ENCODE data around the gene CEACAM4. TPM values are rescaled to one million over a fixed set of nuclear protein-coding genes. Genes with fewer than 3 reads are reported as not detected.
"Not testable (repeated sequence)": the region's sequence is repeated elsewhere in the genome, so short reads cannot be mapped to it uniquely, and the experiment has no call there.

Gene CEACAM4
- polyA plus RNA-seq, 5 donors: 0.10 to 0.66 (median 0.30) TPM; not detected in 1

GRCh38 chr19:41586064-41586463 is 40.8 kb downstream of the CEACAM4 start:
- DNase-seq: no peak

DNA sequence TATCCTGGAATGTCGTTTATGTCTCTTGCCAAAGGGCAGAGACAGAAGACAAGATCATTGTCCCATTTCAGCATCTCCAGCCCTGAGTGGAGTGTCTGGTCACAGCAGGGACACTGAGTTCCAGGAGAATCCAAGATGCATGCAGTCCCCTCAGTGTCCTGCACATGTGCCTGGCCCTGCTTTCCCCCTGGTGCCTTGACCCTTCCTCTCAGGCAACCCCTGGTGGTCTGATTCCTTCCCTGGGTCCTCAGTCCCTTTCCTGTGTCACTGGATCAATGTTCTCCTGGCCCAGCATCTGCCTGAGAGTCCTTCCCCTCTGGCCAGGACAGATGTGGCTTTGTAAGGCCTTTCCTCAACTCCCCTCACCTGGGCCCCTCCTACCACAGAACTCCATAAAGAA is 41.9 kb downstream of the CEACAM4 start:
- DNase-seq: no peak

- DNase-seq: no peak
Observed at GRCh38 chr19:41584260-41584810, 42.5 kb downstream of the CEACAM4 start.

GRCh38 chr19:41582577-41583182 is 44.2 kb downstream of the CEACAM4 start:
- not testable (repeated sequence) for DNase-seq

DNA sequence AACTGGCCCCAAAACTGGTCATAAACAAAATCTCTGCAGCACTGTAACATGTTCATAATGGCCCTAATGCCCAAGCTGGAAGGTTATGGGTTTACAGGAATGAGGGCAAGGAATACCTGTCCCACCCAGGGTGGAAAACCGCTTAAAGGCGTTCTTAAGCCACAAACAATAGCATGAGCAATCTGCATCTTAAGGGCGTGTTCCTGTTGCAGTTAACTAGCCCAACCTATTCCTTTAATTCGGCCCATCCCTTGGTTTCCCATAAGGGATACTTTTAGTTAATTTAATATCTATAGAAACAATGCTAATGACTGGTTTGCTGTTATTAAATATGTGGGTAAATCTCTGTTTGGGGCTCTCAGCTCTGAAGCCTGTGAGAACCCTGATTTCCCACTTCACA is 45.8 kb downstream of the CEACAM4 start:
- DNase-seq: not testable (repeated sequence)

- no peak for DNase-seq
Observed at GRCh38 chr19:41578886-41579285, 48.0 kb downstream of the CEACAM4 start.

DNA sequence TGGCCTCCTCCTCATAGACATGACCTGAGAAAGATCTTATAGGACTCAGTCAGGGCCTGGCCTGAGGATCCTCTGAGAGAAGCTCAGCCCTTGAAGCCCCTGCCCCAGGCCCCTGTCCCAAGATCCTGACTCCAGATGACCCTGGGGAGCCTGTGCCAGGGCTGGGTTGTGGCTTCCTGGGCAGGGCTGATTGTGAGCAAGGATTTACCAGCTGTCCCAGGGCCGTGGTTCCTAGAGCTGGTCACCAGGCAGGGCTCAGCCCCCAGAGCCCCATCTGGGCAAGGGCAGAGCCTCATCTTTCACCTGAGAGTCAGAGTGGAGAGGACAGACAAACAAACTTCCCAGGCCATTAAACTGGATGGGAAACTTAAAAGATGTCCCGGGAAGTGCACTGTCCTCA is 49.0 kb downstream of the CEACAM4 start:
- DNase-seq: no peak

GRCh38 chr19:41577144-41577830 is 49.6 kb downstream of the CEACAM4 start:
- DNase-seq: no peak

GRCh38 chr19:41575998-41576397 is 50.9 kb downstream of the CEACAM4 start, which contains the start of gene CEACAM21:
CEACAM21 (plus strand) TSS chr19:41576166; CDS start chr19:41576275, 109 bp downstream.
- DNase-seq: no peak

- peak; percentile 58 to 63 for DNase-seq
Observed at GRCh38 chr19:41570639-41571112, 56.2 kb downstream of the CEACAM4 start.

- DNase-seq: no peak
Observed at GRCh38 chr19:41570179-41570578, 56.7 kb downstream of the CEACAM4 start.

DNA sequence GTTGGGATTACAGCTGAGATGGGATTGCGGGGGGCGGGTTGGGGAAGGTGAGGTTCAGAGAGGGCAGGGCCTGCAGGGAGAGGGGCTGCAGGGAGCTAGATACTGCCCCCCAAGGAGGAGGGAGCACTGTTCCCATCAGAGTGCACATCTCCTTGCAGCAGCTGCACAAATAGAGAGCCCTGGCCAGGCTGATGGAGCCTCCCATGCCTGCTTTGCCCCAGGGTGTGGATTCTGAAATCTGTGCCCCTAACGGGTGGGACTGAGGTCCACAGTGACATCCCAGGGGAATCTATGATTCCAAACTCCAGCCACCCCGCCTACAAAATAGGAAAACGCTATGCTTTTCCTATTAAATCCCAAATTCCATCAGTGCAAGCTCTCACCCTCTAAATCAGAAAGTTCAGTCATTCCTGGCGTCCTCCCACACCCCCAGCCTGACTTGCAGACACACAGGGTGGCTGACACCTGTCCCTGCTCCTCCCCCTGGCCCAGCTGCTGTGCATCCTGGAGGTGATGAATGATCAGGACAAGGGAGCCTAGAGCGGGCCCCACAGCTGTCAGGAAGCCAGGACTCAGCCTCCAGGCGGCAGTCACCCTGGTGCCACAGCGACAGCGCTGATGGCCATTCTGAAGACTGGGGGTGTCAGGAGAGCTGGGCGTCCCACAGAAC is 57.3 kb downstream of the CEACAM4 start:
- no peak for DNase-seq

Other genes starting within 250 kb of the CEACAM4 start
- 10 to 100 TPM; 11.5 to 19.7 (median 14.7) TPM for gene EXOSC5, start 229.7 kb downstream of the CEACAM4 start, polyA plus RNA-seq (ENCODE audit: insufficient read depth in 1 of 5, insufficient read length in 5 of 5, low replicate concordance in 1 of 5)
- 10 to 100 TPM; 15.7 to 38.4 (median 31.3) TPM for gene BCKDHA, start 229.3 kb downstream of the CEACAM4 start, polyA plus RNA-seq (ENCODE audit: insufficient read depth in 1 of 5, insufficient read length in 5 of 5, low replicate concordance in 1 of 5)
- gene B3GNT8, start 199.7 kb downstream of the CEACAM4 start, polyA plus RNA-seq (ENCODE audit: insufficient read depth in 1 of 5, insufficient read length in 5 of 5, low replicate concordance in 1 of 5): 1 to 10 TPM; 4.0 to 9.0 (median 5.9) TPM
- gene DMAC2, start 187.2 kb downstream of the CEACAM4 start, polyA plus RNA-seq (ENCODE audit: insufficient read depth in 1 of 5, insufficient read length in 5 of 5, low replicate concordance in 1 of 5): 10 to 100 TPM; 46.1 to 59.7 (median 52.9) TPM
- gene ERICH4, start 183.9 kb downstream of the CEACAM4 start, polyA plus RNA-seq (ENCODE audit: insufficient read depth in 1 of 5, insufficient read length in 5 of 5, low replicate concordance in 1 of 5): under 1 TPM; 0.44 to 0.75 (median 0.55) TPM
- gene CEACAM21, start 50.9 kb downstream of the CEACAM4 start, polyA plus RNA-seq (ENCODE audit: insufficient read depth in 1 of 5, insufficient read length in 5 of 5, low replicate concordance in 1 of 5): 1 to 10 TPM; 3.6 to 9.1 (median 7.2) TPM
- gene CEACAM7, start 61.2 kb upstream of the CEACAM4 start, polyA plus RNA-seq (ENCODE audit: insufficient read depth in 1 of 5, insufficient read length in 5 of 5, low replicate concordance in 1 of 5): under 1 TPM in 4 of 5 donors, not detected in 1; 0.06 to 0.22 (median 0.10) TPM
- gene CEACAM5, start 81.6 kb upstream of the CEACAM4 start, polyA plus RNA-seq (ENCODE audit: insufficient read depth in 1 of 5, insufficient read length in 5 of 5, low replicate concordance in 1 of 5): under 1 TPM; 0.14 to 0.58 (median 0.23) TPM
- gene CEACAM6, start 128.5 kb upstream of the CEACAM4 start, polyA plus RNA-seq (ENCODE audit: insufficient read depth in 1 of 5, insufficient read length in 5 of 5, low replicate concordance in 1 of 5): 1 to 10 TPM; 2.8 to 3.4 (median 2.9) TPM
- gene CEACAM3, start 169.5 kb upstream of the CEACAM4 start, polyA plus RNA-seq (ENCODE audit: insufficient read depth in 1 of 5, insufficient read length in 5 of 5, low replicate concordance in 1 of 5): under 1 TPM in 4 of 5 donors, not detected in 1; 0.16 to 0.39 (median 0.23) TPM
- not detected for gene LYPD4, start 217.6 kb upstream of the CEACAM4 start, polyA plus RNA-seq (ENCODE audit: insufficient read depth in 1 of 5, insufficient read length in 5 of 5, low replicate concordance in 1 of 5)
- not detected for gene DMRTC2, start 218.0 kb upstream of the CEACAM4 start, polyA plus RNA-seq (ENCODE audit: insufficient read depth in 1 of 5, insufficient read length in 5 of 5, low replicate concordance in 1 of 5)
- gene RPS19, start 233.2 kb upstream of the CEACAM4 start, polyA plus RNA-seq (ENCODE audit: insufficient read depth in 1 of 5, insufficient read length in 5 of 5, low replicate concordance in 1 of 5): 1,000 to 10,000 TPM; 1,580 to 2,598 (median 1,786) TPM

All from right lung (tissue), 5 donors.